ENCODE measurements around the gene PLPP1.

The PLPP1 gene

GRCh38 chr5:55441107-55441771 lies 93.5 kb downstream of the PLPP1 start:
- no peak for DNase-seq

- DNase-seq: no peak
Measured at GRCh38 chr5:55440188-55440646, 94.5 kb downstream of the PLPP1 start.

- no peak for DNase-seq
Measured at GRCh38 chr5:55438998-55439397, 95.8 kb downstream of the PLPP1 start.

- no peak for DNase-seq
Measured at GRCh38 chr5:55437859-55438206, 96.9 kb downstream of the PLPP1 start.

GRCh38 chr5:55437452-55437851 lies 97.3 kb downstream of the PLPP1 start:
- no peak for DNase-seq

- no peak for DNase-seq
Measured at GRCh38 chr5:55432549-55432948, 102.2 kb downstream of the PLPP1 start.

GRCh38 chr5:55429613-55430253 lies 105.0 kb downstream of the PLPP1 start:
- no peak for DNase-seq

- no peak for DNase-seq
Measured at GRCh38 chr5:55429221-55429612, 105.5 kb downstream of the PLPP1 start.

GRCh38 chr5:55427157-55427556 lies 107.6 kb downstream of the PLPP1 start:
- DNase-seq: no peak

GRCh38 chr5:55426455-55426854 lies 108.3 kb downstream of the PLPP1 start:
- no peak for DNase-seq

GRCh38 chr5:55421074-55421529 lies 113.7 kb downstream of the PLPP1 start:
- DNase-seq: no peak

- DNase-seq: no peak
Measured at GRCh38 chr5:55418994-55419968, 115.5 kb downstream of the PLPP1 start.

GRCh38 chr5:55416306-55416705 lies 118.5 kb downstream of the PLPP1 start:
- no peak for DNase-seq

GRCh38 chr5:55415071-55415470 lies 119.7 kb downstream of the PLPP1 start:
- DNase-seq: no peak

- no peak for DNase-seq
Measured at GRCh38 chr5:55413644-55414043, 121.1 kb downstream of the PLPP1 start.

GRCh38 chr5:55411876-55412275 lies 122.9 kb downstream of the PLPP1 start:
- no peak for DNase-seq

- no peak for DNase-seq
Measured at GRCh38 chr5:55410845-55411244, 123.9 kb downstream of the PLPP1 start.

GRCh38 chr5:55409775-55410174 lies 125.0 kb downstream of the PLPP1 start:
- DNase-seq: no peak

GRCh38 chr5:55407984-55408383 lies 126.8 kb downstream of the PLPP1 start:
- DNase-seq: no peak

- no peak for DNase-seq
Measured at GRCh38 chr5:55407059-55407684, 127.6 kb downstream of the PLPP1 start.

- DNase-seq: no peak
Measured at GRCh38 chr5:55406292-55406691, 128.5 kb downstream of the PLPP1 start.

- DNase-seq: no peak
Measured at GRCh38 chr5:55402199-55402598, 132.6 kb downstream of the PLPP1 start.

All from NCI-H187 (cell line).